MV-4-11 (cell line): ENCODE data around the gene KCNK1.
"Not testable (repeated sequence)": the region's sequence is repeated elsewhere in the genome, so short reads cannot be mapped to it uniquely, and the experiment has no call there.

Experiments used
- DNase-seq: peaks from one replicate; lab custom pipeline; 2025; lab: John Stamatoyannopoulos, UW

The KCNK1 gene

DNA sequence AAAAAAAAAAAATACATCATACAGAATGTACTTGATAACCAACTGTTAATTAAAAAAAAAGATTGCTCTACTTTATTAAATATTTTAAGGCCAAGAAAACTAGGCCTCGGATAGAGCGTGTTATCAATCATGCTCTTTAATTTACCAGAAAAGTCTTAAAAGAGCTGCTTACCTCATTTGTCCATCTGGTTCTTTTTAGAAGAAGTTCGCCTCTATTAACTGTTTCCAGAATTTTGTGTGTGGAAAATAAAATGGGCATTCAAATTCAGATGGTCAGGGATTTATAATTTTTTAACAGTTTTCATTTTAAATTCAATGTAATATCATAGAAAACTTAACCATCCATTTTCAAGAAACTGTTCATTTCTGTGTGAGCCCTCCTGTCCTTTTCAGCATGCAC lies 53.8 kb downstream of the KCNK1 start:
- no peak for DNase-seq

DNA sequence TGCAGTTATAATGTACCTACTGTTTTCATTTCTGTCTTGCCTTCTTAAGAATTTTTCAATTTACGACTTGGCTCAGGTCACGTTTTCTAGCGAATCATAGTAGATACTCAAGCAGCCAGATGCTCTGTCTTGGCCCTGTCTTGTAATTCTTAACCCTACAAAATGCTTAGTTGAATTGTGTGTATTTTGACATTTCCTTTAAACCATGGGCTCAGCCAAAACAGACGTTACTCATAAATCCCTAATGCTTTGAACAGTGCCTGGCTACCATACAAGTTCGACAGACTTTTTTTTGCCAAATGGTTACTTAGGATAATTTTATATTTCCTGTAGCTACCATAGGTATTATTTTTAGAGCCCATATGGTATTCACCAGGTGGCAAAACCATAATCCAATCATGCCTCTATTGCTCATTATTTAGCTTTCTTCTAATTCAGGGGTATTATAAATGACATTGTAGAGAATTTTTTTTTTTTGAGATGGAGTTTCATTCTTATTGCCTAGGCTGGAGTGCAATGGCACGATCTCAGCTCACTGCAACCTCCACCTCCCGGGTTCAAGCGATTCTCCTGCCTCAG lies 54.3 kb downstream of the KCNK1 start:
- no peak for DNase-seq

DNA sequence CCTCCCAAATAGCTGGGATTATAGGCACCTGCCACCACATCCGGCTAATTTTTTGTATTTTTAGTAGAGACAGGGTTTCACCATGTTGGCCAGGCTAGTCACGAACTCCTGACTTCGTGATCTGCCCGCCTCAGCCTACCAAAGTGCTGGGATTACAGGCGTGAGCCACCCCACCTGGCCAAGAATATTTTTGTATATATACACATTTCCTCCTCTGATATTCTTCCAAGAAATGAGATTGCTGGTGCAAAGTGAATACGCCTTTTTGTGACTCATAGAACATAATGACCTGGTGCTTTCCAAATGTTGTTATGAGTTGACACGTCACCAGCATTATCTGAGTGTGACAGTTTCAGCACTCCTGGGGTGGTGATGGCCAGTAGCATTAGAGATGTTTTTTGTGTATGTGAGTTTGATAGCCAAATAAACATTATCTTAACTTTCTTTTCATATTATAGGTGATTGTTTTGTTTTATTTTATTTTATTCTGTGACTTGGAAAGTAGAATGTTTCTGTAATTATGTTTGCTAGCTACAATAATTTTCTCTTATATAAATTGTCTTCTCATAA lies 54.9 kb downstream of the KCNK1 start:
- DNase-seq = no peak

DNA sequence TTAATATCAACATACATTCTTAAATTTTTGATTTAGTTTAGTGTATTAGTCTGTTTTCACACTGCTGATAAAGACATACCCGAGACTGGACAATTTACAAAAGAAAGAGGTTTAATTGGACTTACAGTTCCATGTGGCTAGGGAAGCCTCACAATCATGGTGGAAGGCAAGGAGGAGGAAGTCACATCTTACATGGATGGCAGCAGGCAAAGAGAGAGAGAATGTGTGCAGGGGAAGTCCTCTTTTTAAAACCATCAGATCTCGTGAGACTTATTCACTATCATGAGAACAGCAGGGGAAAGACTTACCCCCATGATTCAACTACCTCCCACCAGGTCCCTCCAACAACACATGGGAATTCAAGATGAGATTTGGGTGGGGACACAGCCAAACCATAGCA lies 56.5 kb downstream of the KCNK1 start:
- DNase-seq = not testable (repeated sequence)

DNA sequence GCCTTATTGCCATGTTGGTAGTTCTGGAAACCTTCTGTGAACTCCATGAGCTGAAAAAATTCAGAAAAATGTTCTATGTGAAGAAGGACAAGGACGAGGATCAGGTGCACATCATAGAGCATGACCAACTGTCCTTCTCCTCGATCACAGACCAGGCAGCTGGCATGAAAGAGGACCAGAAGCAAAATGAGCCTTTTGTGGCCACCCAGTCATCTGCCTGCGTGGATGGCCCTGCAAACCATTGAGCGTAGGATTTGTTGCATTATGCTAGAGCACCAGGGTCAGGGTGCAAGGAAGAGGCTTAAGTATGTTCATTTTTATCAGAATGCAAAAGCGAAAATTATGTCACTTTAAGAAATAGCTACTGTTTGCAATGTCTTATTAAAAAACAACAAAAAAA lies 57.4 kb downstream of the KCNK1 start:
- no peak for DNase-seq

DNA sequence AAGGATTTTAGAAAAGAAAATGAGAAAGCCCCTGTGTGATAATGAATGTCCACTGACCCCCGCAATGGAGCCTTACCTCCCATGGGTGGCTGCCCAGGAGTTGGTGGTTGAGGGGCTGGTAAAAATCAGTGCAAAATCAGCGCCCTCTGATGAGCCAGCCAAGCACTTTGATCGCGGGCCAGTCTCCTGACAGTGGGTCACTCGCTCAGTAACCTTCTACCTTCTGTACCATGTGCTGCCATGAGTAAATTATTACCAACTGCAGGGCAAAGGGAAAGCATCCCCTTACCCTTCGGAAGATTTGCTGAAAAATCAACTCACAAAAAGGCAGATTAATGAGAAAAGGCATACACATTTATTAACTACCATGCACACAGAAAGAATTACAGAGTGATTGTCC lies 58.8 kb downstream of the KCNK1 start:
- DNase-seq = no peak

DNA sequence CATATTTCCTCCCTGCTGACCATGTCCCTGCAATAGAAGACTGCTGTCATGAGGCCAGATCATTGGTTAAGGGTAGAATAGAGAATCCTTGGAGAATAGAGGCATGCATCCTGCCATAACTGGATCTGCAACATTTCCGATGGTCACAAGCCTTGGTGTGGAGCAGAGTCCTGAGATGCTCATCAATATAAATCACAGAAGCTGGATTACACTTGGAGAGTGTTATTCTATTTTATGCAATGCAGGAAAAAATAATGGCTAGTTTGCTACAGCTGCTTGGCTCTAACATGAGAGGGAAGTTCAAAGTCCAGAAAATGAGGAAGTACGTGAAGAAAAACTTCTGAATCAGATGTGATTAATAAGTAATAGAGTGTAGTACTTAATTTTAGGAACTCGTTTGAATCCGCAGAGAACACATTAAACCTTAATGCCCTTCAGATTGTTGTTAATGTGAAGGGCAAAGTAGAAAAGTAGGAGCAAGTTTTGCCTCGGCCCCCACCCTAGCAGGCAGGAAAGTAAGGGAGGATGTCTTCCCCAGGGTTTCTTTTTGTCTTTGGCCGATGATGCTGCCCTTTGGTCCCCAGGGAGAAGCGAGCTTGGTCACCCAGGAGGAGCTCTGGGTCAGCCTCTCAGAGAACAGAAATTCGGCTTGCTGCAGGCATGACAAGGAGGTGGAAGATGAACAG lies 59.5 kb downstream of the KCNK1 start:
- no peak for DNase-seq

DNA sequence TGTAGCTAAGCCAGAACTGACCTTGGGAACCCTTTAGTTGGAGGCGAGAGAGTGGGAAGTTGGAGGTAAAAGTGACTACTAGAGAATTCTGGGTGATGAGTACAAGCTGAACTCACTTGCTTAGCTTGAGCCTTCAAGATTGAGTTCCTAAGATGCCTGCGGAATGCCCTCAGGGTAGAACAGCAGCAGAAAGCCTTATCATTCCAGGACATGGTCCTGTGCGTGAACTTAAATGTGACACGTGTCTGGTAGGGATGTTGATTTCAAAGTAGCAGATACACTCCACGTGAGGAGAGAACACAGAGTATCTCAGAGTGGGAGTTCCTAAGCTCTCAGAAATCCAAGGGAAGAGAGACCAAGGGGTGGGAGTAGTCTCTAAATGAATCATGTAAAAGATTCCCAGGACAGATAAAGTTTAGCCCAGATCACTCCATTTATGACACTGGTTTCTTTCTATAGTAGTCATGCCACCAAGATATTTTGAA lies 60.1 kb downstream of the KCNK1 start:
- no peak for DNase-seq

DNA sequence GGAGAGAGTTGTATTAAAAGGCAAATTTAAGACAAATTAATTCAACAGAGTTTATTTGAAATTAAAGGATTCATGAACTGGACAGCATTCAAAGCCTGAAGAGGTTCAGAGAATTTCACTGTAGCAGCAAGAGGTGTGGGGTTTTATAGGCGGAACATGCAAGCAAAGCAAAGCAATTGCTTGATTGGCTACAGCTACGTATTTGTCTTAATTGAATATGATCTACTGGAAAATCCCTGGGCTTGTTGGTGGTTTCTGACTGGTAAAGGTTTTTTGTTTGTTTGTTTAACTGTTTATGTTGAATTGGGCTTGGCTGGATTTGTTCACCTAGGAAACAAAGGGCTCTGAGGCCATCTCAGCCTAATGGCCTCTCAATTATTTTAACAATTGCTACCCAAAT lies 61.5 kb downstream of the KCNK1 start:
- no peak for DNase-seq

DNA sequence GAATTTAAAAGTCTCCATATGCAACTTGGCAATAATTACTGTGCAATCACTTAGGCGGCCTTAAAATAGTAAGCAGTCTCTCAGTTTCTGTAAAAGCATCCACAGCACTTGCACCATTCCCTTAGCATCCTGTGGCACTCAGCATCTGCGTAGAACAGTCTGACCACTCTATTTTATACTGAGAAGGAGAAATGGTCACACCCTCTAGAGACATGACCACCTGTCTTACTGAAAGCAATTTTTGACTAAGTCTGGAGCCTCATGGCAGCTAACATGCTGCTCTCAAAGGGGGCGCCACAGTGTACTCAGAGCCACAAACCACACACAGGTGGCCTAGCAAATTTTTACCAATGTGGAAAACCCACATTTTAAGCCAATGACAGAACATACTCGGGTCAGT lies 62.0 kb downstream of the KCNK1 start:
- DNase-seq = no peak

DNA sequence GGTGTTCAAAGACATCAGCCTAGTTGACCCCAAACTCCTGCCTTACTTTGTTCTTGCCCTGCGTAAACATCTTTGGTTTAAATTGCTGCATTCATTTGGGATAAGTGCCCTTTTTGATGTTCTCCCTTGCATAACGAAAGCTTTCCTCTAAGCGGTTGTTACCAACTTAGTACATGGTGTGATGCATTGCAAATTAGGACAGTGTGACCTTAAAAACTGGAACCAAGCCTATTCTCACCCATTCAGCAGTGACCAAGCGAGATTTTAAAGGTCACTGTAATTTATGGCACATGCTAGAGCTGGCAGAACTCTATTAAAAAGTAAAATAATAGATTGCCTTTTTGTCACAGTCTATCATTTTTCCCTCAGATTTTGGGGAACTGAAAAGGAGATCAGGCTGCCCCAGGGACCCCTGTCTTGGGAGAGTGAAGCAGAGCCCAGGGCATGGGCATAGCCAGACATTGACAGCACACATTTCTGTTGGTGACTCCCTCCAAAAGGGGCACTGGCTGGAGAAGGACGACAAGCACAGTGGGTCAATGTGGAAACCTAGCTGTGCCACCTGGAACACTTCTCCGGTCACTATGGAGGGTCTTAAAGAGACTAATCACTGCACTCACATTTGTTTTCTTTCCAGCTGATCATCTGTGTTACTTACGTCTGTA lies 63.9 kb downstream of the KCNK1 start:
- no peak for DNase-seq

DNA sequence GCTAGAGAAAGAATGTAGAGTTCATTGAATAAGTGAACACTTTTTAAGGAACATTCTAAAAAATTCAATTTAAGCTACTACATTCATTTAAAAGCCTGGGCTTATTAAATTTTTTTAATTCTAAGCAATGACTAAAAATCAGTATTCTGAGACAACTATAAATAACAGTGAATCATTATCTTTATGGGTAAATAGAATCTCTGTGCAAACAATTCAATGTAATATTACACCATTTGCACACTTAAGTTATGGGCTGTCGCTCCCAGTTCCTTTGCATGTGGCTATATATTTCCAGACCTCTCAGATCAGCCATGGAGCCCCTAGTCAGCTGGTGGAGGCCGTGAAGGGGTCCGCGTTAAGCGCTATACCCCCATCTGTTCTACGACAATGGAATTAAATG lies 65.1 kb downstream of the KCNK1 start:
- no peak for DNase-seq

DNA sequence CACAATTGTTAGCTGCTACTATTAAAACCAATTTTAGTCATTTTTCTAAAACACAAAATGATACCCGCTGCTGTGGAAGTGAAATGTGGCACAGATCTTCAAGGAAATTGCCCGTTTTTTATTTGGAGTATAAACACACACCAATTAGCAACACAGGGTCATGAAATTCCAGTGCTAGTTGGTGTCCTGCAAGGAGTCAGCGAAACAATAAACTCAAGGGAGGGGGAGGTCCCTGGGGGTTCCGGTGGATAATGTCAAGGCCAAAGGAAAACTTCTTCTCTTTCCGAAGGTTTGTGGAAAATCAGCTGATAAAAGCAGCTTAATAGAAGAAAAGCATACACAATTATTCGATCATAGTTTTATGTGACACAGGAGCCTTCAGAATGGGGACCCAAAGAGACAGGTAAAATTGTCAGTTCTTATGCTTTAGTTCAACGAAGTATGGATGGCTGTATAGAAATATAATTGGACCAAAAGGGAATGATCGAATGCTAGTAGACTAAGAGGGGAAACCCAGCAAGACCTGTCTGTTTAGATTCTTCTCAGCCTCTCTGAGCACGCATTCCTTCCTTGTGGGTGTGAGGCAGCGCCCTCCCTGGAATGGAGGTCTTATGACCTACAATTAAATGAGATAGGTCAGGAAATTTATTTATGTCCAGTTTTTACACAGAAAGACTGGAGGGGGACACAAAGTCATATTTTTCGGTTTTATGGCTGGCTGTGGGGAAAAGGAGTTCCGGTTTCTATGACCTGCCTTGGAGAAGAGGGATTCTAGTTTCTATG lies 65.9 kb downstream of the KCNK1 start:
- no peak for DNase-seq

DNA sequence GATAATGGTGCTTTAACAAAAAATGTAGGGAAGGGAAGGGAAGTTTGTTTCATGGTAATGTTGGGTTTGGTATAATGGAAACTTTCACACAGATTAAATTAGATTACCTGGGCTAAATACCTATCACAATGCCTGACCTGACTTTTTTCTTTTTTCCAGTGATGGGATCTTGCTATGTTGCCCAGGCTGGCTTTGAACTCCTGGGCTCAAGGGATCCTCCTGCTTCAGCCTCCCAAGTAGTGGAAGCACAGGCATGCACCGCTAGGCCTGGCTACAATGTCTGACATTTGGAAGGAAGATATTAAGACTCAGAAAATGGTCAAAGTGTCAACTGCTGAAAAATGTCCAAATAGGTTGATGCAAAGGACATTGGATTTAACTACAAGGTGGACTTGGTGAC lies 67.4 kb downstream of the KCNK1 start:
- DNase-seq = no peak

DNA sequence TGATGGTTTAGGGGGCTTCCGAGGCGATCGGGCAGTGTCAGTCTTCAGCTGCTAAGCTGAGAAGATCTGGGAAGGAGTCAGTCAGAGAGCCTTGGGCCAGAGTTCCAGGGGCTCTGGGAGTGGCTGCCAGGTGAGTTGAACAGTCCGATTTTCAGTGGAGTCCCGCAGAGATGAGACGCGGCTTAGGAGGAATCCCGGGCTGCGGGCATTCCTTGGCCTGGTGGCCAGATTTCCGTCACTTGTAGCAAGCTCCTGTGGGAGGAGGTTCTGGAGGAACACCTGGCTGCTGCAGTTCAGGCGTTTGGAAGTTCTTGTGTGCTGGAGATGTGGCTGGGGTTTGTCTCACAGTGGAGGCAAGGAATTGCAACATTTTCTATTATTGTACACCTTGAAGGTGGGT lies 72.7 kb downstream of the KCNK1 start:
- not testable (repeated sequence) for DNase-seq

DNA sequence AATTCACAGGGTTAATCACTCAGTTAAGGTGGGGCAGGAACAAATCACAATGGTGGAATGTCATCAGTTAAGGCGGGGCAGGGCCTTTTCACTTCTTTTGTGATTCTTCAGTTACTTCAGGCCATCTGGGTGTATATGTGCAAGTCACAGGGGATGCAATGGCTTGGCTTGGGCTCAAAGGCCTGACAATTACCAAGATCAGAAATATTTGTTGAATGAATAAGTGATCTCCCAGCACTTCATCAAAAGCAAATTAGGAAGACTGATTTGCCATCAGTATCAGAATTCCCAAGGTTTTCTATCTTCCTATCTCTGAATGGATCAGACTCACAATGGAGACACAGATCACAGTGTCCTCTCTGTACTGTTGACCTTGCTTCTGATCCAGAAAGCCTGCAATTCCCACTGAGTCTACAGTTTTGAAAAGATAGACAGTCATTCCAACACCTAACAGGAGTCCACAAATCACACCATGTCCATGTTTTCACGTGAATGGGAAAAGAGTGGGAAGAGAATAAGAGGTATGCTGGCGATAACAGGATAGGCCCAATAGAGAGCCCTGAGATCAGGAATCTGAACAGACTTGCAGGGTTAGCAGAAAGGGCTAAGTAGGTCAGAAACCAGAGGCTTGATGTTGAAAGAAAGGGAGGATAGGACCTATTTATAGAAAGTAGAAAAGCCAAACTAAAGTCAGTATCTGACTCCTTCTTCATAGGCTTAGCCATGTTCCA lies 75.3 kb downstream of the KCNK1 start:
- DNase-seq = no peak

DNA sequence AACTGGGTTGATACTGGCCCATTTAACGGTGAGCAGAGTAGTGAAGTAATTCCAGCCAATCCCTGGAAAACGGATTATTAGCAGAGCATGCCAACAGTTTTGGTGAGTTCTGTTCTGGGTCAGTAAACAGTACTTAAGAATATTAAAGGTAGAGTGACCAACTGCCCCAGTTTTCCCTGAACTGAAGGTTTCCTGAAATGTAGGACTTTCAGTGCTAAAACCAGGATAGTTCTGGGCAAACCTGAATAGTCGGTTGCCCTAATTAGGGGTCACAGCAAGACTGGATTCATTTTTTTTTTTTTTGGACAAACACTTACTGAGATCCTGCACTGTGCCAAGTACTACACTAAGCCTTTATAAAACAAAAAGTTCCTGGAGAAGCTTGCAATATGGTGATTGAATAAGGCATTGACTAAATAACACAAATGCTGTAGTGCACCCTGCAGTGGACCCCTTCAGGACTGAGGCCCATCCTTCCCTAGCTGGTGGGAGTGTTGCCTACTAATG lies 75.9 kb downstream of the KCNK1 start:
- no peak for DNase-seq

DNA sequence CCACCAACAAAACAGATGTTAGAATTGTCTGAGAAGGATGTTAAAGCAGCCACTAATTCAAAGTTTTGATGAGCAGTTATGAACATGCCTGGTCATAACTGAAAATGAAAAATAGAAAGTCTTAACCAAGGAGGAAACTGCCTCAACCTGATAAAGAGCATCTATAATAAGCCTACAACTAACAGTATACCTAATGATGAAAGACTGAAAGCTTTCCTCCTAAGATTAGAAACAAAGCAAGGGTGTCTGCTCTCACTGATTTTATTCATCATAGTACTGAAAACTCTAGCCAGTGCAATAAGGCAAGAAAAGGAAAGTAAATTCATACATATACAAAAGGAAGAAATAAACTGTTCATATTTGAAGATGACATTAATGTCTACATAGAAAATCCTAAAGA lies 82.0 kb downstream of the KCNK1 start:
- DNase-seq = no peak

DNA sequence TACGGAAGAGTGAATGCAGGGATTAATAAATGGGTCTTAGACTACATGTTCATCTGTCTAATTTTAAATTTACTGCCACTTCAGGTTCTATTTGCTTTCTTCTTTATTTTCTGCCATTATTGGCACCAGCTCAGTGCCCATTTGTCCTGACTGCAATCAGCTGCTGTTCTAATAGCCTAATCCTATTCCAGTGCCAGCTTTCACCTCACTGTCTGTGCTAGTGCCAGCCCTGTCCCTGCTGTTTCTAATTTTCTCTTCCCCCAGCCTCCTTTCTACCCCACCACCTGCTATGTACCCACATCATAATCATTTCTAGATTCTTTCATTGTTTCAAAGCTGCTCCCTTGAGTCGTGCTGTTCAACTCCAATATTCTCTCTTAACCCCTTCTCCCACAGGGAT lies 86.4 kb downstream of the KCNK1 start:
- DNase-seq = no peak

DNA sequence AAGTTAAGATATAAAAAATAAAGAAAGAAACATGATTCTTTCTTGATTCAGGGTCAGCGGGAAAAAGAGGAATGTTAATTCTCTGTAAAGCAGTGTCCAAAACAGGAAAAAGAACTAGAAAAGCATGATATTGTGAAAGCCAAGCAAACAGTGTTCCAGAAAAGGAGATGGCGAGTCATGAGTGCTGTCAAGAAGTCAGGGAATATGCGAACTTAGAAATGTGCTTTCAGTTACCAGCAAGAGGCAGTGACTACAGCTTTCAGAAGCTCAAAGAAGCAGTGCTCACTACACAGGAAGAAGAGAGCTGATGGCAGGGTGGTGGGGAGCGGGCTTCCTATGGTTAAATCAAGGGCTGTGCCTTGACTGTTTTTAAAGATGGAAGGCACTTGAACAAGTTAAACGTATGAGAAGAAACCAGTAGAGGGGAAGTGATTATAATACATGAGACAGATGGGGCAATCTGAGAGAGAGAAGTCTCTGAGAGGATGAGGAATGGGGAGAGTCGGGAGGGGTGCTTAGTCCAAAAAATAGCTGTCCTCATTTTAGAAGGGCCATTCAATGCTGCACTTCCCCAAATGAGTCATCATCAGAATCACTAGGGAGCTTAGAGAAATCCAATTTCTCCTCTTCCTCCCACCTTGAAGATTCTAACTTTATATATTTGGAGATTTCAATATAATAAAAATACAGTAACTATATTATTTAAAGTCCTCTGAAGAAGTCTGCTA lies 90.4 kb downstream of the KCNK1 start:
- peak; percentile 10 for DNase-seq
